ENCODE measurements around the gene HLF.

The HLF gene

DNA sequence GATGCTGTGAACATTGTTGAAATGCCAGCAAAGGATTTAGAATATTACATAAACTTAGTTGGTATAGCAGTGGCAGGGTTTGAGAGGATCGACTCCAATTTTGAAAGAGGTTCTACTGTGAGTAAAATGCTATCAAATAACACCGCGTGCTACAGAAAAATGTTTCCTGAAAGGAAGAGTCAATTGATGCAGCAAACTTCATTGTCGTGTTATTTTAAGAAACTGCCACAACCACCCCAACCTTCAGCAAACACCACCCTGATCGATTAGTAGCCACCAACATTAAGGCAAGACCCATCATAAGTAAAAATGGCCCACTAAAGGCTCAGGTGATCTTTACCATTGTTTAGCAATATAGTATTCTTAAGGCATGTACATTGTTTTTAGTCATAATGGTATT is 27.3 kb downstream of the HLF start:
- DNase-seq = no peak

DNA sequence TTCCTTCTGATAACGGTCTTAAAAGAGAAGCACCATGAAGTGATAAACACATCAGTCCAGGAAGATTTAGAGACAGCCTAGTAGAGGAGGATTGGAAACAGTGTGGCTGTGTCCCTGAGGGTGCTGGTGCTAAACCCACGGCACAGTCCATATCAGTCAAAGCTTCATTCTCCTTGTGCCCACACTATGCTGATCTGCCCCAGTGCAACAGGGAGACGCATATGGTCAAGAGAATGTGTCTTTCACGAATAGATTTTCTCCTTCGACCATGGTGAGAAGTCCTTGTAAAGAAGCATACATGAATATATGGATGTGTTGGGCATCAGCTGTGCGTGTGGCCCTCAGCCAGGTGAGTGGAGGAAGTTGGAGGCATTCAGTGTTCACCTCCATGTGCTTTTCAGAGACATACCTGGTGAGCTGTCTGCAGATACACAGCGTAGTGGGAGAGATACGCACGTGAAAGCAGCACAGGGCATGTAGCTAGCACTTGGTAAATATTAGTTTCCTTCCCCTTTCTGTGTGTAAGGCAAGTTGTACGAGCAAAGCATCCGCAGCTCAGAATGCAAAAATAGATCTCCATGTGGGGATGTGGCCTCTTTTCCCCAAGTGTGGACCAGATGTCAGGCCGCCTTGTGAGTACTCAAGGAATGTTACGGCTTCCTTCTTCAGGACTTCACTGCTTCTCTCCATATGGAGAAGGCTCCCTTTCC is 29.4 kb downstream of the HLF start:
- DNase-seq = no peak

DNA sequence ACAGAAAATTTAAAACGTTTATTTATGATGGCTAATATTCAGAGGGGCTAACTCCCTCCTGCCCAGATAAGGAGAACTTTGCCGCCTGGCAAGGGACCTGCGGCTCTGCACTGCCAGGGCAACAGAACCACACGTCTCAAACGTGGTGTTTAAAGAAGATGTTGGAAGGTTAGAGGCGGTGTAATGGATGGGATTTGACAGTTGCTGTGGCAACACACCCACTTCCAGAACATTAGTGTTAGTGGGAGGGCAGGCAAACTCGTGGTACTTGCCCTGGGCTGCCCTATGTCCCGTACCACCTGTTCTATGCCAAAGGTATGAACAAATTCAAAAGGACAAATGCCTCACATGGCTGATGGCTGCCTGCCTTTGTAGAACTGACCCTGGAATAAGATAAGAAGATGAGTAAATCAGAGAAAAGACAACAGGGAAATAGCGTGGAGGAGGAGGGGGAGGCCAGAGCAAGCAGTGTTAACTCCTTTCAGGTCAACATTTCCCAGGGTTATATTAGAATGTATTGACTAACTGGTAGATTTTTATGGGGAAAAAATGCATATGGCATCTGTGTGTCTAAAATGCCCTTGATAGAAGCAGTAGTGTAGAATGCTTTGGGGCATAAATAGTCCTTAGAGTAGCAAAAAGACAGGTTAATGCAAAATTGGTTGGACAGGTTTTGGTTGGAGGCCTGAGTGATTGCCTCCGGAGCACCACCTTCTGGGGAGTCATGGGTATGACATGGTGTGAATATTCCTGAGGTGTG is 30.8 kb downstream of the HLF start:
- peak; percentile 51 for DNase-seq

DNA sequence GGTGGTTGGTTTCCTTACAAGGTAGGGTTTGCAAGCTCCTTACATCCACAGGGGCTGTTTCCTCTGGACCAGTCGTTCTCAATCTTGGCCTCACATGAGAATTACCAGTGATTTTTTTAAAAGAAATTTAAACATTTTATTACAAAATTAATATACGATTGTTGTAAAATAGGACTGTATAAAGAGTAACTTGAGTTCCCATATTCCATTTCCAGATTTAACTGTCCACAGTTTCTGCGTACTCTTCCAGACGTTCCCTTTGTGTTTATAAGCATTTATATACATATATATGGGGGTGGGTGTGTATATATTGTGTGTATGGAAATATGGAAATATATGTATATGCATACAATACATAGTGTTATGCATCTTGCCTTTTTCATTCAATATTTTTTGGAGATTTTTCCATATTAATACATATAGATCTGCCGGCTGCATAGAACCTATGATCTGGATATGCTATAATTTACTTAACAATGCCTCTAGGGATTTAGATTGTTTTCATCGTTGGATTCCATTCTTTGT is 31.5 kb downstream of the HLF start:
- no peak for DNase-seq

DNA sequence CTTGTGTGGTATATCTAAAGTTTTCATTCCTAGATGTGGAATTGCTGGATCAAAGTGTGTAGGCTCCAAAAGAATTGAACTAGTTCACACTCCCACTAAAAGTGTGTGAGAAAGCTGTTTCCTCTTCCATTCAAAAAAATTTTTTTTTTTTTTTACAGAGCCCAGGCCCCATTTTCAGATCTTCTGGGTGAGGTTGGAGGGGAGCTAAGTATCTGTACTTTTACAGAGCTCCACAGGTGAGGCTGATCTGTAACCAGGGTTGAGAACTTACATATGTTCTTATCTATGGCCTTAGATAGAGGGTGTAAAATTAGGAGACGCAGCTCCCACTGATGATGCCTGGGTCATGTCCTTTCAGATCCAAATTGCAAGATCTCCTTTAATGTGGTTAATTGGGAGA is 31.9 kb downstream of the HLF start:
- DNase-seq = no peak

DNA sequence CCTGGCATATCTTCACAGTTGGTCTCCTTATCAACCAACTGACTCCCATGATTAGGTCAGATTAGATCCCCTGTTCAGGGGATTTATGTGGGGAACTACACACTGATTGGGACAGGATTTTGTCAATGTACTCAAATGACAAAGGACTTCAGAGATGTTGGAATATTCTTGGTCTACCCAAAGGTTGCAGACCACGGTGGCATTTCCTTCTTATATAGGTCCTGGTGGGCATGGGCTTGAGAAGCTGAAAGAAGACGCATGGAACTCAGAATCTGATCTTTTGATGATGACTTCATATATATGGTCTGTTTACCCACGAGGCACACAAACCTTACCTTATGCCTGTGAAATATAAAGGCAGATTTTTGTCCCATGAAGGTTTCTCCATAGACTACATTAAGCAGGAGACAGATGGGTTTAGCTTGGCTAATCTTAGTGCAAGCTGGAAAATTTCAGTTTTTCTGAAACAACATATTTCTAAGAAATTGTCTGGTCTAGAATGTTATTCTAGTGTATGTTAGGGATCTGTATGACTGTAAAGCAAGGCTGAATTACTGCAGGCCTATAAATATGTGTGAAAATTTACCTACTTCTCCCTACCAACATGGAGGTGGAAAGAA is 33.5 kb downstream of the HLF start:
- no peak for DNase-seq

DNA sequence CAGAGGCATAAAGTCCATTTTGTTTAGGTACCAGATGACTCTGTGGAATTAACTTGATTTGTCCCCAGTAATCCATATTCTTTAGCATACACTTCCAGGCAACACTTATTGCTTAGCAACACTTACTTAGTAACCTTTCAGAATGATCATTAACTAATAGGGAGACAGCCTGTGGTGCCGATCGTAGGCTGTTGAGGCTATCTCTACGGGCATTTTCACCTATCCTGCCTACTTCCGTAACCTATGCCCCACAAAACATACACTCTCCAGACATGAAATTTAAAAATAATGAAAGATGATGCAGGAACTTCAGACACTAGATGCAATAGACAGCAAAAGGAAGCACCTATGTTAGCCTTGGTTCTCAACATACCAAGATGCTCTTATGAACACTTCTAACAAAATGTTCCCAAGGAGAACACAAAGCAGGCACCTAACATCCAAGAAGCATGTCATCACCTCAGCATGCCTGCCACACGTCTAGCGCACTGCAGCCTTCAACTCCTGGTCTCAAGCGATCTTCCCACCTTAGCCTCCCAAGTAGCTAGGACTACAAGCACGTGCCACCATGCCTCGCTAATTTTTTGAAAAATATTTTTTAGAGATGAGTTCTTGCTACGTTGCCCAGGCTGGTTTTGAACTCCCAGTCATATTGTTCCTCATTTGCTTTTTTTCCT is 34.5 kb downstream of the HLF start:
- no peak for DNase-seq

DNA sequence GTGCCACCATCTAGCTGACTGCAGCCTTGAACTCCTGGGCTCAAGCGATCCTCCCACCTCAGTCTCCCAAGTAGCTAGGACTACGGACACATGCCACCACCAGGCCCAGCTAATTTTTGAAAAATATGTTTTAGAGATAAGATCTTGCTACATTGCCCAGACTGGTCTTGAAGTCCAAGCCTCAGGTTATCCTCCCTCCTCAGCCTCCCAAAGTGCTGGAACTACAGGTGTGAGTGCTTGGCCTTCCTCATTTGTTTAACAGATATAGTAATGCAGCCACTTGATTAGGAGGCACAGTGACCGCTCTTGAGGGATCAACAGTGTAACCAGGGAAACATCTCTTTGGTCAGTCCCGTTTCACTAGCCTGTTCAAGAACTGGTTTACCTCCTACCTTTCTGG is 35.1 kb downstream of the HLF start:
- no peak for DNase-seq

DNA sequence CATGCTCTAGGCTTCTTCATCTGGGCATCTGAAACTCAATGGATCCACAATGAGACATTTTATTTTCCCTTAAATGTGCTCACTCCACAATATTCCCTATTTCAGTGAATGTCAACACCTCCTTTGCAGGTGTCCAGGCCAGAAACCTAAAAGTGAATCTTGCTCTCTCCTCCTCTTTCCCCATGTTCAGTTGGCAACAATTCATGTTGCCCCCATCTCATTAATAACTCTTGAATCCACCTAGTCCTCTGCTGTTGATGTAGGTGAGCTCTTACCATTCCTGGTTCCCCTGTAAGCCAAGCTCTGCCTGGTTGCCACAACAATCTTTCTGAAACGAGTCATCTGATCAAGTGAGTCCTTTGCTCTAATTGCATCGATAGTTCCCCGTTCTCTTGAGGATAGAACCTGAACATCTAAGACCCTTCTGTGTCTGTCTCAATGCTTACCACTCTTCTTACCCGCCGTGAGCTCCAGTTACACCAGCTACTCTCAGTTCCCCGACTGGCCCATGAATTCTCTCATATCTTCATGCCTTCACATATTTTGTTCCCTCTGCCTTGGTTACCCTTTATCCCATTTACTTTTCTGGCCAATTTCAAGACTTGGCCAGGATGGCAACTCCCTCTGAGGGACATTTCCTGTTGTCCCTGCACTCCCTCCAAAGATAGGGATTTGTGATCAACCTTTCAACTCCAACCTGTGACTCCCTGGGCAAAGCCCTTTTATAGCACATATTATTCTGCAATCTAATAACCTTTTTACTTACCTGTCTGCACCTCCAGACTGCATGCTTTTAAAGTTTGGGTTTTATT is 35.9 kb downstream of the HLF start:
- DNase-seq = no peak

DNA sequence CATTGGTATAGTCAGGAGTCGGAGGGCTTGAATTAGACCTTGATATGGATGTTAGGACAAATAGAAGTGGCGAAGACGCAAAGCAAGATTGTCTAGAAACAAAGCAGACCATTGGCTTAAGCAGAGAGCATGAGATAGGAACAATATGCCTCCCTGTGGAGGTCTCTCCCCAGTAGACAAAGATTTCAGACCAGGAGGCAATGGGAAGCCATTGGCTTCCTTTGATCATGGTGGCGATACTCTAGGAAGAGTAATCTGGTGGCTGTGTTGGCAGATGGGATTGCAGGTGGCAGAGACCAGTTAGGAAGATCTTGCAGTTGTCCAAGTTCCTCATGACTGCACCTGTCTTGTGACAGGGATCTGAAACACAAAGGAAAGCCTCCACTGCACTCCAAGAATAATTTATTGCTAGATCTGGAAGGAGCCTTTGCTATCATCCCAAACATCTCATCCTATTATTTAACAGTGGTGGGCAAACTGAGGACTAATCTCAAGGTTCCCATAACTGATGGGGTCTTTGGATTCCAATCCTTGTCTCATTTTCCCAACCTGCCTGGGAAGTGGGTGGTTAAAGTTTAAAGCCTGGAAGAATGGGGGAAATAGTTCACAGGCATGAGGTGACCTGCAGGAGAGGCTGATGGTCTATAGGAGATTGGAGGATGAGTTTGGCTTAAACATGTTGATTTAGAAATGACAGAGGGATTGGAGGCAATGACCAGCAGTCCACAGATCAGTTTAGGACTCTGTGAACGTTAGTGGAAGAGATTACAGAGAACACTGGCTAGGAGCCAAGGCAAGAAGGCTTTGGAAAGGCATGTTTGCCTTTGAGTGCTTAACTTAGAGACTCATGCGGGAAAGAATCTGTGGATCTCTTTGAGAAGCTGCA is 37.0 kb downstream of the HLF start:
- no peak for DNase-seq

DNA sequence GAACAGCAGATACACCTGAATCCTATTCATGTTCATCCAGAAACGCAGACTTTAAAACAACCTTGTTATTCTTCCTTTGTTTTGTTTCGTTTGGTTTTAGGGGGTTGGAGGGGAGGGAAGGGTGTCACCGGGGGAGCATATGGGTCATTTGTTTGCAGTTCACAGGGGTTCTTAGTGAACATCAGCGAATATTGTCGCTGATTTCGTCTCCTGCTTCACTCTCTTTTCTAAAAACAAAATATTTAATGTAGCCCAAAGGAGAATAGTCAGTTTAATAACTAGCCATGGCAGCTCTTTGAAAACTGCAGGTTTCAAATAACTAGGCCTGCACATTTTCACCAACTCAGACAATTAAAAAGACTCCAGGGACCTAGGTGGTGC is 37.6 kb downstream of the HLF start:
- DNase-seq = no peak

DNA sequence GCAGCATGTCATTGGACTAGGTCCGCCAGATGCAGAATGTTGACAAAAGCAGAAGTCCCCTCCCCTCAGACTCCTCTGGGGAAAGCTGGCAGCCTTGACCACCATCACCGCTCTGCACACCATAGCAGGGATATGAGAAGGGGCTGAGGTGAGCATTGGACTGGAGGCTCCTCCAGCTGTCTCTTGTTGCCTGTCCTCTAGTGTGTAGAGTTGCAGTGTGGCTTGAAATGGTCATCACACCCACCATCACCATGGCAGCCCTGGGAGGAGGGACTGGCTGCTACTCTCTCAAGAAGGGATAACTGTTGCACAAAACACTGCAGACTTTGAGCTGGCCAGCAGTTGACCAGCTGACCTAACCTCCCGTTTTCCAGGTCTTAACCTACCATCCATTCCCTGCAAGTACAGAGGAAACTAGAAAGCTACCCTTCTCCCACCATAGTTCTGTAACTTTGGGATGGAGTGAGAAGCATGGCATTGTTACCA is 38.3 kb downstream of the HLF start:
- DNase-seq = no peak

DNA sequence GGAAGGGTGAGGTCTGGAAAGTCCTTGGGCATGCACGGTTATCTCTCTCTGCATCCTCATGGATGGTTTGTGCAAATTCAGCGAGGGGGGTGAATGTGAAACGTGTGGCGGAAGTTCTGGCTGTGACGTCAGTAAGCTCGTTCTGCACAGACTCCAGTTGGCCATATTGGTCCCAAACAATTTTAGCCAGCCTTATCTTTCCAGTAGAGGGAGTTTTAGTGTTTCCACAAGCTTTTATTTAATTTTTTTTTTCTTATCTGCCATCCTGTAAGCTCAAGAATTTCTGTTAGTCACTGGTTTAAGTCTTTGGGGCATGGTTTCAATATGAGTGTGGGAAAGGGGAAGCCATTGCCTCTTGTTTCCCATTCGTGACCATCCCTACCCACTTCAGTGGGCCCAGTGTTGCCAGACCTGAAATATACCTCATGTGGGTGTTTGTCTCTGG is 39.0 kb downstream of the HLF start:
- no peak for DNase-seq

DNA sequence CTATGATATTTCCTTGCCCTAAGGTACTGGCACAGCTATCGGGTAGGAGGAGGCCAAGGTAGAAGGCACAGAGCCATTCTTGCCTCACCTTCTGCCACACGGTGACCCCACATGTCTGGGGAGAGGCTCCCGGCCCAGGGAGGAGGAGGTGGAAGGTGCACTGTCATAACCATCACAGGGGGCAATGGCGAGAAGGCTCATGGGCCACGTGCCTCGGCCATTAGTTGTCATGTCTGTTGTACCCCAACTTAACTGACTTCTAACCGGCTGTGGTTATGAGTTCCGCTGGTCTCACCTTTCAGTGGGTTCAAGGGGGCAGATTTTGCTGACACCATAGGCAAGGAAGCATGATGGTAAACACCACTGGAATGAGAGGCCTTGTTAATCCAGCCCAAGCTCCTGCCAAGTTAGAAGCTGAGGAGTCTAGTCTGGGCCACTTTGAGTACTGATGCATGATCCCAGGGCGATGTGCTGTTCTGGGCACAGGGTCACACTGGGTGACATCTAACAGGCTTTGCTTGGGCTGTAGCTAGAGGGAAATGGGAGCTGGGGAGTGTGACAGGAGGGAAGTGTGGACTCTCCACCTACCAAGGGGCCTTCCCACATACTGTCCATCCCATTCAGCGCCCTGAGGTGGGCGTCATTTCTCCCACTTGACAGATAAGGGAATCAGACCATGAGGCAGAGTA is 39.6 kb downstream of the HLF start:
- DNase-seq = no peak

DNA sequence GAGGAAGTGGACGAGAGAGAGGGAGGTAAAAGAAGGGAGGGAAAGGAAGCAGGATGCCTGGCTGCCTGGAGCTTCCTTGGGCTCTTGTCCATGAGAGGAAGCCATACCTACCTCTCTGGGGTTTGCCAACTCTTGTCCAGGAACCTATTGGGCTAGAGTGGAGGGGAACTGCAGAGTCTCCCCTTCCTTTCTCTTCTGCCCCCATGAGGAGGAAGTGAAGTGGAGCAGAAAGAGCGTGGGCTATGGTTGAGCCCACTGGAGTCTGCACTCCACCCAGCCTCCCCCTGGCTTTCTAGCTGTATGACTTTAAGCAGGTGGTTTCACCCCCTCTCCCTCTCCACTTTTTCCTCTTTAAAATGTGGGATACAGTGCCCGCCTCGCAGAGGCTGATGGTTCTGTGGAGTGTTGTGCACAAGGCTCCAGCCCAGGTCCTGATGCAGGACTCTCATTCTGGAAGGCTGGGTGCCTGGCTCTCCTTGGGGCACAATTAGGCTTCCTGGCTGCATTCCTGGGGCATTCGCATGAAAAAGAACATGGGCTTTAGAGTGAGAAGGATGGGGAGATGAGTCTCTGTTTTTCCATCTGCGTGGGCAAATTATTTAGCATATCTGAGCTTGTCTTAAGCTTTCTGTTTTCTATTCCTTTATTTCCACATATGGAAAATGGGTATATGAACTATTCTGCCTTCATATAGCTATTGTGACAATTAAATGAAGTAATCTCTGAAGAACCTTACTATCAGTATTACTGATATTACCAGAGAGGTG is 40.7 kb downstream of the HLF start:
- no peak for DNase-seq

DNA sequence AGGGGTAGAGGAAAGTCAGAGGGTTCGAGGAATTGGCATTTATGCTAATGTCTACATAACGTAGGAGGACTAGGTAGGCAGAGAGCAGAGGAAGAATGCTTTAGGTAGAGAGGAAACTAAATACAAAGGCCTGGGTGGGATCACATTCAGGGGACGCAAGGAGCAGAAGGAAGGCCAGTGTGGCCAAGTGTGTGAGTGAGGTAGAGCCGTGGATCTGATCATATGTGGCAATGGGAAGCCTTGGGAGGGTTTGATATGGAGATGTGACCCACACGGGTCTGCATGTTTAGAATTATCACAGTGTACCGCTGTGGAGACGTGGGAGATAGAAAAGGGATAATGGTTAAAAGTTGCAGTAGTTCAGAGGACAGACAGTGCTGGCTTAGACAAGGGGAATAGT is 43.1 kb downstream of the HLF start:
- no peak for DNase-seq

DNA sequence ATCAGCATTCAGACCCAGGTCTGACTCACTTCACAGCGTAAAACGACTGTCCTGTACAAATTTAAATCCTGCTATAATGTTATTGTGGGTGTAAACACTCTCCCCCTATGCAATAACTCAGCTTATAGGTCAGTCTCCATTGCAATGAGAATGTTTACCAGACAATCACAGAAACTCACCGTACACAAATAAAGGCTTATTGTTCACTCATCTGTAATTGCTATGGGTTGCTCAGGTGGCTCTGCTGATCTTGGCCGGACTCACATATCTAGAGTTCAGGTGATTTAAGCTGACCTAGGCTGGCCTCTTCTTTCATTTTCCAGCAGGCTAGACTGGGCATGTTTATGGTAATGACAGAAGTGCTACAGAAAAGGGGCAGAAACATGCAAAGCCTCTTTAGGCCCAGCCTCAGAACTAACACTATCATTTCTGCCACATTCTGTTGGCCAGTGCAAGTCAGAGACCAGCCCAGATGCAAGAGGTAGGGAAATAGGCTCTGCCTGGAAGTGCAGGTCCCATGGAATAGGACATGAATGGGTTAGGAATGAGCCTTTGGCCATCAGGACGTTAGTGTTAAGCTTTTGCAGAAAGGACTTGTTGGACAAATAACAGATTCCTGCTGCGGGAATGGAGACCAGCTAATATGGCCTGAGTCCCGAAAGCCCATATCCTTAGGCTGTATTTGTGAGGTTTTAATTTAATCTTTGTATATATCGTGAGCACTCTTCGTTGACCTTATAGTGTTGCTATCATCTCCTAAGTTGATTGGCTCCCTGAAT is 44.0 kb downstream of the HLF start:
- no peak for DNase-seq

DNA sequence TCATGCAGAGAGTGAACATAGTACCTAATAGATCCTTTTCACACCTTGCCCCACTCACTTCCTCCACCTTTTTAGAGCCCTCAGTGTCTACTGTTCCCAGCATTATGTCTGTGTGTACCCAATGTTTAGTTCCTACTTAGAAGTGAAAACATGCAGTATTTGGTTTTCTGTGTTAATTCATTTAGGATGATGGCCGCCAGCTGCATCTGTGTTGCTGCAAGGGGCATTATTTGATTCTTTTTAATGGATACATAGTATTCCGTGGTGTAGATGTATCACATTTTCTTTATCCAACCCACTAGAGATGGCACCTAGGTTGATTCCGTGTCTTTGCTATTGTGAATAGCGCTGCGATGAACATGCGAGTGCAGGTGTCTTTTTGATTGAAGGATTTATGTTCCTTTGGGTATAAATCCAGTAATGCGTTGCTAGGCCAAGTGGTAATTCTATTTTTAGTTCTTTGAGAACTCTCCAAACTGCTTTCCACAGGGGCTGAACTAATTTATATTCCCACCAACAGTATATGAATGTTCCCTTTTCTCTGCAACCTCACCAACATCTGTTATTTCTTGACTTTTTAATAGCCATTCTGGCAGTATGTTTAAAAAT is 47.1 kb downstream of the HLF start:
- no peak for DNase-seq

DNA sequence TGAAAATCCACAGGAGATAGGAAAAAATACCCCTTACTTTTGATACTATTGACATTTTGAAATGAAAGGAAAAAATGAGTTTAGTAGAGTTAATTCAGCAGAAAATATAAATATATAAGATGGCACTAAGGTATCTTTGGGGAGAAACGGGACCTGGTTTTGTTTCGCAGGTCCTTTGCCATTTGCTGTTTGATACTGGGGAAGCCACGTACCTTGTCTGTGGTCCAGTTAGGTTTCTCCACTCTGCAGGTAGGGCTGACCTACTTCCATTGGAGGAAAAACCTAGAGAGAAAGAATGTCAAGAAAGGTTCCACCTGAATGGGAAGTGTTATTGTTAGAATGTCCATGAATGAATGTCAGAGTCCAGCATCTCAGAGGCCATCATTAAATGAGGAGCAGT is 48.1 kb downstream of the HLF start:
- DNase-seq = no peak

Measured in suppressor macrophage treated with lipopolysaccharide for 4 hours (primary cell).